ENCODE measurements around the gene CDK5RAP2. TPM values are rescaled to one million over a fixed set of nuclear protein-coding genes. Genes with fewer than 3 reads are reported as not detected.

The CDK5RAP2 gene
- total RNA-seq, 4 donors from 2014 or later: 53.5 to 74.2 (median 55.7) TPM

DNA sequence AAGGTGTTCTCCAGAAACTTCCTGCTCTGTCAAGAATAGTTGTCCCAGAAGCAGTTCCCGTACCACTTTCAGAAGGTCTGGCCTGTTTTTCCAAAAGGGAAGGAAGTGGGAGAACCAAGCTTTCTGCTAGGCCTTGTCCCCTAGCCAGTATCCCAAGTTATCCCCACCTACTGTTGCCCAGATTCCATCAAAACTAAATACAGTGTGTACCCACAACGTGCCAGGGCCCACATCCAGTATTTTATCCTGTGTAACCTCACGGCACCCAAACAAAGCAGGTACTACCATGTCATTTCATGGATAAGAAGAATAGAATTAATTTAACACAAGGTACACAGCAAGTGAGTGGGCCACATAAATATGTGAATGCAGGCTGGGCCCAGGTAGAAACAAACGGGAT, 126.2 kb downstream of the CDK5RAP2 start:
- no peak for DNase-seq (ENCODE audit: low spot score in 2 of 2)
- H3K4me3 ChIP-seq (ENCODE audit: low read depth, poor library complexity, severe bottlenecking): no peak overlapping the region
- 98 to 99% methylated on average over 4 of the region's 4 CpGs for WGBS, 2 donors
- intact Hi-C loops (cut with DNase I; ENCODE audit: low total_unique reads): no loop called here
- TF ChIP-seq, protein P1, sequence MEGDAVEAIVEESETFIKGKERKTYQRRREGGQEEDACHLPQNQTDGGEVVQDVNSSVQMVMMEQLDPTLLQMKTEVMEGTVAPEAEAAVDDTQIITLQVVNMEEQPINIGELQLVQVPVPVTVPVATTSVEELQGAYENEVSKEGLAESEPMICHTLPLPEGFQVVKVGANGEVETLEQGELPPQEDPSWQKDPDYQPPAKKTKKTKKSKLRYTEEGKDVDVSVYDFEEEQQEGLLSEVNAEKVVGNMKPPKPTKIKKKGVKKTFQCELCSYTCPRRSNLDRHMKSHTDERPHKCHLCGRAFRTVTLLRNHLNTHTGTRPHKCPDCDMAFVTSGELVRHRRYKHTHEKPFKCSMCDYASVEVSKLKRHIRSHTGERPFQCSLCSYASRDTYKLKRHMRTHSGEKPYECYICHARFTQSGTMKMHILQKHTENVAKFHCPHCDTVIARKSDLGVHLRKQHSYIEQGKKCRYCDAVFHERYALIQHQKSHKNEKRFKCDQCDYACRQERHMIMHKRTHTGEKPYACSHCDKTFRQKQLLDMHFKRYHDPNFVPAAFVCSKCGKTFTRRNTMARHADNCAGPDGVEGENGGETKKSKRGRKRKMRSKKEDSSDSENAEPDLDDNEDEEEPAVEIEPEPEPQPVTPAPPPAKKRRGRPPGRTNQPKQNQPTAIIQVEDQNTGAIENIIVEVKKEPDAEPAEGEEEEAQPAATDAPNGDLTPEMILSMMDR (IDR thresholded peaks at IDR 0.05): no peak
- no peak for TF ChIP-seq POLR2A (IDR thresholded peaks at IDR 0.05)

- WGBS, 2 donors: 56 to 88% methylated on average over 3 of the region's 3 CpGs
- TF ChIP-seq POLR2A (IDR thresholded peaks at IDR 0.05): no peak
- TF ChIP-seq, protein P1 (IDR thresholded peaks at IDR 0.05): no peak
- no peak for DNase-seq (ENCODE audit: low spot score in 2 of 2)
- no peak overlapping the region for H3K4me3 ChIP-seq (ENCODE audit: low read depth, poor library complexity, severe bottlenecking)
- intact Hi-C loops (cut with DNase I; ENCODE audit: low total_unique reads): no loop called here
Observed at GRCh38 chr9:120452631-120453030, 127.3 kb downstream of the CDK5RAP2 start.

DNA sequence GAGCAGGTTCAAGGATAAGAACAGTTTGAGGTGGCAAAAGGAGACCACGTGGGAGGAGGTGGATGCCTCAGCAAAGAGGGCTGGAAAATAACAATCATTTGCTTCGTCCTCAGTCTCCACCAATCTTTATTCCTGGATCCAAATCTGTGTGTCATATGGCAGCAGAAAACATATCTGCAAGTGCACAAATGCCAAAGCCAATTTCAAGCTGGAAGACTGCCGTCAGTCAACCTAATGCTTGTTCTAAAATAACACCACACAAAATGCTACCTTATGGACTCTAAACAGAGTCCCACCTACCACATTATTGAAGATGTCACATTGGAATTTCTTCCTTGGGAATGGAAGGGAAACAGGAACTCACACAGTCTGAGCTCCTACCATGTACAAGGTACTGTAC, 129.1 kb downstream of the CDK5RAP2 start:
- no peak for DNase-seq (ENCODE audit: low spot score in 2 of 2)
- intact Hi-C loops (cut with DNase I; ENCODE audit: low total_unique reads): no loop called here
- no peak overlapping the region for H3K4me3 ChIP-seq (ENCODE audit: low read depth, poor library complexity, severe bottlenecking)
- WGBS, 2 donors: 83 to 88% methylated on average over 3 of the region's 3 CpGs
- TF ChIP-seq POLR2A (IDR thresholded peaks at IDR 0.05): no peak
- TF ChIP-seq, protein P1 (IDR thresholded peaks at IDR 0.05): no peak

DNA sequence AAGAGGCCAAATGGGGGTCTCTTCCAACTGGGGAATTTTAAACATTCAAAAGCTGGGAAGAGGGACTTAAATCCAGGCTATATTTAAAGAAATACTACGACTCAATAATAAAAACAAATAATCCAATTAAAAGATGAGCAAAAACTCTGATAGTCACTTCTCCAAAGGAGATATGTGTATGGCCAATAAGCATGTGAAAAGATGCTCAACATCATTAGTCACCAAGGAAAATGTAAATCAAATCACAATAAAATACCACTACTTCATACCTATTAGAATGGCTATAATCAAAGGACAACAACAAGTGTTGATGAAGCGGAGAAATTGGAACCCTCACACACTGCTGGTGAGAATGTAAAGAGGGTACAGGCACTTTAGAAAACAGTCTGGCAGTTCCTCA, 130.4 kb downstream of the CDK5RAP2 start:
- 92 to 96% methylated on average over 2 of the region's 2 CpGs for WGBS, 2 donors
- H3K4me3 ChIP-seq (ENCODE audit: low read depth, poor library complexity, severe bottlenecking): no peak overlapping the region
- no peak for TF ChIP-seq POLR2A (IDR thresholded peaks at IDR 0.05)
- TF ChIP-seq, protein P1 (IDR thresholded peaks at IDR 0.05): no peak
- intact Hi-C loops (cut with DNase I; ENCODE audit: low total_unique reads): no loop called here
- no peak for DNase-seq (ENCODE audit: low spot score in 2 of 2)

- no peak for DNase-seq (ENCODE audit: low spot score in 2 of 2)
- TF ChIP-seq, protein P1 (IDR thresholded peaks at IDR 0.05): no peak
- no peak for TF ChIP-seq POLR2A (IDR thresholded peaks at IDR 0.05)
- no peak overlapping the region for H3K4me3 ChIP-seq (ENCODE audit: low read depth, poor library complexity, severe bottlenecking)
- WGBS, 2 donors: 92 to 94% methylated on average over 9 of the region's 9 CpGs
- intact Hi-C loops (cut with DNase I; ENCODE audit: low total_unique reads): no loop called here
Observed at GRCh38 chr9:120447959-120448500, 131.9 kb downstream of the CDK5RAP2 start.

DNA sequence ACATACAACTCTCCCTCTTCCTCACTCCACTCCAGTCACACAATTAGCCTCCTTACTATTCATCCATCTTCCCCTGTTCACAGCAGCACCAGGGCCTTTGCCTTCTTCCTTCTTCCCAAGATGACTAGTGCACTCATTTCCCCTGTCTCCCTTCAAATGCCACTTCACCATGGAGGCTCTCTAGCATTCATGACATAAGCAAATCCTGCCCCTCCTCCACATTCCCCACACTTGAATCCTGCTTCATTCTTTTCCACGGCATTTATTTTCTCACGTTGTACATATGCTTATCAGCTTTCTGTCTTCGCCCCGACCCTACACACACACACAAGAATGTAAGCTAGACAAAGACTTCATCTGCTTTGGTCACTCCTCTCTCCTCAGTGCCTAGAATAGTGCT, 133.3 kb downstream of the CDK5RAP2 start:
- no peak for DNase-seq (ENCODE audit: low spot score in 2 of 2)
- 92 to 97% methylated on average over 4 of the region's 4 CpGs for WGBS, 2 donors
- no peak for TF ChIP-seq POLR2A (IDR thresholded peaks at IDR 0.05)
- TF ChIP-seq, protein P1 (IDR thresholded peaks at IDR 0.05): no peak
- intact Hi-C loops (cut with DNase I; ENCODE audit: low total_unique reads): no loop called here
- no peak overlapping the region for H3K4me3 ChIP-seq (ENCODE audit: low read depth, poor library complexity, severe bottlenecking)
